ENCODE results near the gene PDLIM4.

PDLIM4 gene

DNA sequence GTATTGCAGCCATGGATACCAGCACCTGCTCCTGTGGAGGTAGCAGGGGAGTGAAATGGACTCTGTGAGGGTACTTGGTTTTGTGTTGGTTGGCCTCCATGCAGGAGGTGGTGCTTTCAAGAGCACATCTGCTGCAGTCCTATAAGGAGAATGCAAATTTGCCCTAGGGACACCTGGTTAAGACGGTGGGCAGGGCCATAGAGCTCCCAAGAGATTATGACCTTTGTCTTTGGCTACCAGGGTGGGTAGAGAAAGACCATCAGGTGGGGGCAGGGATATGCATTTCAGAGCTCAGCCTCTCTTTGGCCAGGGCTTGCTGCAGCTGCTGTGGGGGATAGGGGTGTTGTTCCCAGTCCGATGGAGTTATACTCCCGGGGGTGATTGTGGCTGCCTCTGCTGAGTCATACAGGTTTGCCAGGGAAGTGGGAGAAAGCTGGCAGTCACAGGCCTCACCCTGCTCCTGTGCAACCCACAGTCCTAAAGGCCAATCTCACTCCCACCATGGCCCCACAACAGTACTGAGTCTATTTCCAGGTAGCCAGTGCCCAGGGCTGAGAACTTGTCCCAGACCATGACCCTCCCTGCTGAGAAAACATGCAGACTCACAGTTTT lies 14.0 kb upstream of the PDLIM4 start:
- TF ChIP-seq, protein P1, sequence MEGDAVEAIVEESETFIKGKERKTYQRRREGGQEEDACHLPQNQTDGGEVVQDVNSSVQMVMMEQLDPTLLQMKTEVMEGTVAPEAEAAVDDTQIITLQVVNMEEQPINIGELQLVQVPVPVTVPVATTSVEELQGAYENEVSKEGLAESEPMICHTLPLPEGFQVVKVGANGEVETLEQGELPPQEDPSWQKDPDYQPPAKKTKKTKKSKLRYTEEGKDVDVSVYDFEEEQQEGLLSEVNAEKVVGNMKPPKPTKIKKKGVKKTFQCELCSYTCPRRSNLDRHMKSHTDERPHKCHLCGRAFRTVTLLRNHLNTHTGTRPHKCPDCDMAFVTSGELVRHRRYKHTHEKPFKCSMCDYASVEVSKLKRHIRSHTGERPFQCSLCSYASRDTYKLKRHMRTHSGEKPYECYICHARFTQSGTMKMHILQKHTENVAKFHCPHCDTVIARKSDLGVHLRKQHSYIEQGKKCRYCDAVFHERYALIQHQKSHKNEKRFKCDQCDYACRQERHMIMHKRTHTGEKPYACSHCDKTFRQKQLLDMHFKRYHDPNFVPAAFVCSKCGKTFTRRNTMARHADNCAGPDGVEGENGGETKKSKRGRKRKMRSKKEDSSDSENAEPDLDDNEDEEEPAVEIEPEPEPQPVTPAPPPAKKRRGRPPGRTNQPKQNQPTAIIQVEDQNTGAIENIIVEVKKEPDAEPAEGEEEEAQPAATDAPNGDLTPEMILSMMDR (IDR thresholded peaks at IDR 0.05; ENCODE audit: control extremely low read depth, extremely low read depth, low read depth, missing control alignments) = no peak
- DNase-seq (ENCODE audit: extremely low spot score) = no peak
- ChIA-PET POLR2A (no interaction called here), CTCF (interaction anchor here (0.8 to 1.6 kb wide), 4 partner anchors 8 to 178 kb away, joined by 3 to 5 read pairs (median 3); partner anchors contain the start of gene P4HA2)

DNA sequence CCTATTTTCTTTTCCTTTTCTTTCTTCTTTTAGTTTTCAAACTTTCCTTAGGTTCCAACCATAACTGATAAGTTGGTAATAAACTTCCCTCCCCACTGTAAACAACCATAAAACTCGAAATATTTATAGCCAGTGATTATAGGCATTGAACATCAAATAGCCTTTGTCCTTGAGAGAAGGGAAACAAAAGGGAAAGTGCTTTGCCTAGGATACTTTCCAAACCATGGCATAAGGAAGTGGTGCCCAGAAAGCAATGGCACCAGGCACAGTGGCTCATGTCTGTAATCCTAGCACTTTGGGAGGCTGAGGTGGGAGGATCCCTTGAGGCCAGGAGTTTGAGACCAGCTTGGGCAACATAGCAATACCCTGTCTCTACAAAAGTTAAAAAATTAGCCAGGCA lies 11.9 kb upstream of the PDLIM4 start:
- no peak for DNase-seq (ENCODE audit: extremely low spot score)
- ChIA-PET CTCF (interaction anchor here (2.1 to 2.3 kb wide), 2 partner anchors 9 to 10 kb away, joined by 4 to 8 read pairs; no protein-coding TSS in a partner anchor), POLR2A (interaction anchor here (0.7 kb wide), 1 partner anchor 7 kb away, joined by 3 read pairs; no protein-coding TSS in a partner anchor)
- TF ChIP-seq, protein P1 (IDR thresholded peaks at IDR 0.05; ENCODE audit: control extremely low read depth, extremely low read depth, low read depth, missing control alignments) = no peak

DNA sequence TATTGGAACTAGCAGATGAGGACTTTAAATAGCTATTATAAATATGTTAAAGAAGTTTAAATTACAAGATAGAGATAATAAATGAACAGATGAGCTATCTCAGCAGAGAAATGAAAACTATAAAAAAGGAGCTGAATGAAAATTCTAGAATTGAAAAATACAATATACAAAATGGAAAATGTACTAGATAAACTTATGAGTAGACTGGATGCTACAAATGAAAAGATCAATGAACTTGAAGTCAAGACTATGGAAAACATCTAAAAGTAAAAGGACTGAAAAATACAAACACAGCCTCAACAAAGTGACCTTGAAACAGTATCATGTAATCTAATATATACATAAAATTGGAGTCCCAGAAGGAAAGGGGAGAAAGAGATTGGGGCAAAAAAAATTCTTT lies 10.7 kb upstream of the PDLIM4 start:
- DNase-seq (ENCODE audit: extremely low spot score) = no peak
- TF ChIP-seq, protein P1 (IDR thresholded peaks at IDR 0.05; ENCODE audit: control extremely low read depth, extremely low read depth, low read depth, missing control alignments) = no peak
- CTCF ChIA-PET = interaction anchor here (1.4 to 3.4 kb wide), 5 partner anchors 8 to 26 kb away, joined by 3 to 31 read pairs (median 7); partner anchors contain the start of gene PDLIM4
- POLR2A ChIA-PET = no interaction called here

DNA sequence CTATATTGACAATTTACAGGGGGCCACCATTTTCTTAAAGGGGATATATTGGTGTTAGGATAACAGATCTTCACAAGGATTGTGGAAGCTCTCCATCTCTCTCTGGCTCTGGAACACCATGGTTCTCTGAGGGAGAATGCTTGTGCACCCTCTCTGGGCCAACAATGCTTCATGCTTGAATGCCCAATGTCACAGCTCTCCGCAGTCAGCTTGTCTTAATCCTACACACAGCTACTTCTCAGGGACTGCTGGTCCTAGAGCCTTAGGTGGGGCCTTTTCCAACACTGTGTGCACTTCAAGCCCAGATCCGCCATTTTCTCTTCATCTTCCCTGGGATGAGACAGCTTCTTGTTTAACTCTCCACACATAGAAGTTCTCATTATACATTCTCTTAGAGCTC lies 6.9 kb upstream of the PDLIM4 start:
- TF ChIP-seq, protein P1 (IDR thresholded peaks at IDR 0.05; ENCODE audit: control extremely low read depth, extremely low read depth, low read depth, missing control alignments) = no peak
- DNase-seq (ENCODE audit: extremely low spot score) = no peak
- POLR2A ChIA-PET = no interaction called here
- CTCF ChIA-PET = interaction anchor here (0.8 to 9.0 kb wide), 10 partner anchors 10 to 185 kb away, joined by 3 to 104 read pairs (median 3); no protein-coding TSS in a partner anchor

DNA sequence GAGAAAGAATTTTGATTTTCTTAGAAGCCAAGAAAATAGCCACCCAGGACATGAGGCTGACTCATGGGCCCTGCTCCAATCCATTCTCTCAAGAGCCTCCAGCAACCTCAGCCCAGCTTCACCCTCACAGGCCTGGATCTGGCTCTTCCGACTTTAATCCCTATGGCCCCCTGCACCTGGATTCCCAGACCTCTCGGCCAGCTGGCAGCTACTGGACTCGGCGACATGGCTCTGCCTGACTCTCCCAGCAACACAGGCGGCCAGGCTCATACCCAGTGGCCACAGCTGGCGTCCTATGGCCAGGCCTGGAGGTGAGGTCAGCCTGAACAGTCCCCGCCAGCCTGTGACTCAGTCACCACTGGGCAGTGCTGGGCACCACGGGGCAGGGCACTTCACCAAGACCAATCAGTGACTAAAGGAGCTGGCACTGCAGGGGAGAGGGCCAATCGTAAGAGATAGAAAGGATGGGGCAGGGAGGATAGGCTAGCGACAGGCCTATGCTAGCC lies 6.2 kb upstream of the PDLIM4 start:
- TF ChIP-seq, protein P1 (IDR thresholded peaks at IDR 0.05; ENCODE audit: control extremely low read depth, extremely low read depth, low read depth, missing control alignments) = no peak
- POLR2A ChIA-PET = no interaction called here
- CTCF ChIA-PET = interaction anchor here (0.8 to 9.0 kb wide), 10 partner anchors 9 to 186 kb away, joined by 3 to 104 read pairs (median 3); no protein-coding TSS in a partner anchor
- no peak for DNase-seq (ENCODE audit: extremely low spot score)

DNA sequence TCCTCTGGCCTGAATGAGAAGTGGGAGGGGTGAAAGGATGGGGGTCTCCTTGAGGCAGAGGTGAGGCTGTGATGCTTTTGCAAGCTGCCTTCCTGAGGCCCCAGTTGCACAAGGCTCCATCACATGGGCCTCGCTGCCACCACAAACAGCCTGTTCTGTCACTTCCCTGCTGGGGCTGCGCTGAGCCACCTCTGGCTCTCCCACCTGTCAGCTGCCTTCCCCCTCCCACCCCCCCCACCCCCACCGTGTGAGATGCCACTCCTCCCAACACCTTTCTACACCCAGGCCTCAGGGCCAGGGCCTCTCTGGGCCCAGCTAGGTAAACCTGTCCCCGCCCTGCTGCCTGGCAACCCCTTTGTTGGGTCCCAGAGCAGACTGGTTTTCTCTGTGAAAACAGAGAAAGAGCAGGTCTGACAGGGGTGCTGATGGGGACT lies 4.5 kb upstream of the PDLIM4 start:
- DNase-seq (ENCODE audit: extremely low spot score) = peak; percentile 11
- TF ChIP-seq, protein P1 (IDR thresholded peaks at IDR 0.05; ENCODE audit: control extremely low read depth, extremely low read depth, low read depth, missing control alignments) = no peak
- POLR2A ChIA-PET = no interaction called here
- CTCF ChIA-PET = interaction anchor here (1.3 to 9.0 kb wide), 2 partner anchors 9 to 14 kb away, joined by 3 to 104 read pairs; no protein-coding TSS in a partner anchor

Data from GM10248 (cell line).